ENCODE measurements around the gene AQR.
"Not testable (repeated sequence)": the region's sequence is repeated elsewhere in the genome, so short reads cannot be mapped to it uniquely, and the experiment has no call there.

Gene AQR

GRCh38 chr15:34970098-34970643 lies 629 bp upstream of the AQR start:
- H3K4me3 ChIP-seq (ENCODE audit: low read depth in 1 of 5, low read length in 5 of 5): peak overlapping the region; percentile 90 to 99 (median 97)
- H3K9ac ChIP-seq (ENCODE audit: low read length in 5 of 5): peak overlapping the region; percentile 28 to 100 (median 97)
- peak overlapping the region; percentile 83 for H3K27ac ChIP-seq (ENCODE audit: low read depth, low read length)
- H3K9me3 ChIP-seq (ENCODE audit: control insufficient read depth in 5 of 5, low read length in 5 of 5); H3K36me3 ChIP-seq (ENCODE audit: control insufficient read depth in 5 of 5, insufficient read depth in 5 of 5, low read length in 5 of 5); H3K27me3 ChIP-seq (ENCODE audit: control insufficient read depth in 5 of 5, insufficient read depth in 4 of 5, low read length in 5 of 5): not testable (repeated sequence)
- H3K4me1 ChIP-seq (ENCODE audit: control insufficient read depth in 5 of 5, insufficient read depth in 5 of 5, low read length in 5 of 5): peaks cover 6 to 31% (median 26%) of the 10 kb centered on the region in 5 donors

- no peaks in the 10 kb centered on the region for H3K9me3 ChIP-seq (ENCODE audit: control insufficient read depth in 5 of 5, low read length in 5 of 5)
- no peak overlapping the region for H3K27ac ChIP-seq (ENCODE audit: low read depth, low read length)
- H3K27me3 ChIP-seq (ENCODE audit: control insufficient read depth in 5 of 5, insufficient read depth in 4 of 5, low read length in 5 of 5): no peaks in the 10 kb centered on the region
- no peak overlapping the region for H3K4me3 ChIP-seq (ENCODE audit: low read depth in 1 of 5, low read length in 5 of 5)
- peaks cover 6 to 25% (median 21%) of the 10 kb centered on the region in 5 donors for H3K4me1 ChIP-seq (ENCODE audit: control insufficient read depth in 5 of 5, insufficient read depth in 5 of 5, low read length in 5 of 5)
- peaks cover 3 to 21% (median 15%) of the 10 kb centered on the region in 5 donors for H3K36me3 ChIP-seq (ENCODE audit: control insufficient read depth in 5 of 5, insufficient read depth in 5 of 5, low read length in 5 of 5)
- no peak overlapping the region for H3K9ac ChIP-seq (ENCODE audit: low read length in 5 of 5)
Observed at GRCh38 chr15:34964277-34964676, 5.3 kb downstream of the AQR start.

GRCh38 chr15:34953851-34954250 lies 15.7 kb downstream of the AQR start:
- no peaks in the 10 kb centered on the region for H3K4me1 ChIP-seq (ENCODE audit: control insufficient read depth in 5 of 5, insufficient read depth in 5 of 5, low read length in 5 of 5)
- no peak overlapping the region for H3K4me3 ChIP-seq (ENCODE audit: low read depth in 1 of 5, low read length in 5 of 5)
- peaks cover 12 to 30% (median 16%) of the 10 kb centered on the region in 5 donors for H3K36me3 ChIP-seq (ENCODE audit: control insufficient read depth in 5 of 5, insufficient read depth in 5 of 5, low read length in 5 of 5)
- H3K9me3 ChIP-seq (ENCODE audit: control insufficient read depth in 5 of 5, low read length in 5 of 5): no peaks in the 10 kb centered on the region
- no peak overlapping the region for H3K27ac ChIP-seq (ENCODE audit: low read depth, low read length)
- H3K27me3 ChIP-seq (ENCODE audit: control insufficient read depth in 5 of 5, insufficient read depth in 4 of 5, low read length in 5 of 5): no peaks in the 10 kb centered on the region
- no peak overlapping the region for H3K9ac ChIP-seq (ENCODE audit: low read length in 5 of 5)

- Histone ChIP-seq H3K36me3 (ENCODE audit: control insufficient read depth in 5 of 5, insufficient read depth in 5 of 5, low read length in 5 of 5) (peaks cover 16 to 40% (median 21%) of the 10 kb centered on the region in 5 donors), H3K4me3 (ENCODE audit: low read depth in 1 of 5, low read length in 5 of 5) (no peak overlapping the region), H3K27ac (ENCODE audit: low read depth, low read length) (no peak overlapping the region), H3K9ac (ENCODE audit: low read length in 5 of 5) (no peak overlapping the region), H3K27me3 (ENCODE audit: control insufficient read depth in 5 of 5, insufficient read depth in 4 of 5, low read length in 5 of 5) (no peaks in the 10 kb centered on the region), H3K4me1 (ENCODE audit: control insufficient read depth in 5 of 5, insufficient read depth in 5 of 5, low read length in 5 of 5) (no peaks in the 10 kb centered on the region), H3K9me3 (ENCODE audit: control insufficient read depth in 5 of 5, low read length in 5 of 5) (no peaks in the 10 kb centered on the region)
Observed at GRCh38 chr15:34952481-34952880, 17.1 kb downstream of the AQR start.

- Histone ChIP-seq H3K9me3 (ENCODE audit: control insufficient read depth in 5 of 5, low read length in 5 of 5) (no peaks in the 10 kb centered on the region), H3K27ac (ENCODE audit: low read depth, low read length) (no peak overlapping the region), H3K4me1 (ENCODE audit: control insufficient read depth in 5 of 5, insufficient read depth in 5 of 5, low read length in 5 of 5) (no peaks in the 10 kb centered on the region), H3K36me3 (ENCODE audit: control insufficient read depth in 5 of 5, insufficient read depth in 5 of 5, low read length in 5 of 5) (peaks cover 16 to 40% (median 21%) of the 10 kb centered on the region in 5 donors), H3K9ac (ENCODE audit: low read length in 5 of 5) (no peak overlapping the region), H3K4me3 (ENCODE audit: low read depth in 1 of 5, low read length in 5 of 5) (no peak overlapping the region), H3K27me3 (ENCODE audit: control insufficient read depth in 5 of 5, insufficient read depth in 4 of 5, low read length in 5 of 5) (no peaks in the 10 kb centered on the region)
Observed at GRCh38 chr15:34951993-34952392, 17.5 kb downstream of the AQR start.

- Histone ChIP-seq H3K27me3 (ENCODE audit: control insufficient read depth in 5 of 5, insufficient read depth in 4 of 5, low read length in 5 of 5) (no peaks in the 10 kb centered on the region), H3K36me3 (ENCODE audit: control insufficient read depth in 5 of 5, insufficient read depth in 5 of 5, low read length in 5 of 5) (peaks cover 18 to 52% (median 43%) of the 10 kb centered on the region in 5 donors), H3K9ac (ENCODE audit: low read length in 5 of 5) (no peak overlapping the region), H3K27ac (ENCODE audit: low read depth, low read length) (no peak overlapping the region), H3K9me3 (ENCODE audit: control insufficient read depth in 5 of 5, low read length in 5 of 5) (no peaks in the 10 kb centered on the region), H3K4me3 (ENCODE audit: low read depth in 1 of 5, low read length in 5 of 5) (no peak overlapping the region), H3K4me1 (ENCODE audit: control insufficient read depth in 5 of 5, insufficient read depth in 5 of 5, low read length in 5 of 5) (no peaks in the 10 kb centered on the region)
Observed at GRCh38 chr15:34944936-34945335, 24.6 kb downstream of the AQR start.

- H3K4me1 ChIP-seq (ENCODE audit: control insufficient read depth in 5 of 5, insufficient read depth in 5 of 5, low read length in 5 of 5): no peaks in the 10 kb centered on the region
- peaks cover 29 to 64% (median 49%) of the 10 kb centered on the region in 5 donors for H3K36me3 ChIP-seq (ENCODE audit: control insufficient read depth in 5 of 5, insufficient read depth in 5 of 5, low read length in 5 of 5)
- no peaks in the 10 kb centered on the region for H3K27me3 ChIP-seq (ENCODE audit: control insufficient read depth in 5 of 5, insufficient read depth in 4 of 5, low read length in 5 of 5)
- H3K9me3 ChIP-seq (ENCODE audit: control insufficient read depth in 5 of 5, low read length in 5 of 5): no peaks in the 10 kb centered on the region
- H3K4me3 ChIP-seq (ENCODE audit: low read depth in 1 of 5, low read length in 5 of 5): no peak overlapping the region
- no peak overlapping the region for H3K27ac ChIP-seq (ENCODE audit: low read depth, low read length)
- H3K9ac ChIP-seq (ENCODE audit: low read length in 5 of 5): no peak overlapping the region
Observed at GRCh38 chr15:34943711-34944110, 25.8 kb downstream of the AQR start.

GRCh38 chr15:34943264-34943663 lies 26.3 kb downstream of the AQR start:
- H3K36me3 ChIP-seq (ENCODE audit: control insufficient read depth in 5 of 5, insufficient read depth in 5 of 5, low read length in 5 of 5): peaks cover 34 to 66% (median 52%) of the 10 kb centered on the region in 5 donors
- not testable (repeated sequence) for H3K4me1 ChIP-seq (ENCODE audit: control insufficient read depth in 5 of 5, insufficient read depth in 5 of 5, low read length in 5 of 5); H3K27ac ChIP-seq (ENCODE audit: low read depth, low read length); H3K9ac ChIP-seq (ENCODE audit: low read length in 5 of 5); H3K27me3 ChIP-seq (ENCODE audit: control insufficient read depth in 5 of 5, insufficient read depth in 4 of 5, low read length in 5 of 5); H3K4me3 ChIP-seq (ENCODE audit: low read depth in 1 of 5, low read length in 5 of 5); H3K9me3 ChIP-seq (ENCODE audit: control insufficient read depth in 5 of 5, low read length in 5 of 5)

GRCh38 chr15:34942363-34942762 lies 27.2 kb downstream of the AQR start:
- no peak overlapping the region for H3K27ac ChIP-seq (ENCODE audit: low read depth, low read length)
- H3K9ac ChIP-seq (ENCODE audit: low read length in 5 of 5): no peak overlapping the region
- H3K4me1 ChIP-seq (ENCODE audit: control insufficient read depth in 5 of 5, insufficient read depth in 5 of 5, low read length in 5 of 5): no peaks in the 10 kb centered on the region
- peaks cover 36 to 64% (median 47%) of the 10 kb centered on the region in 5 donors for H3K36me3 ChIP-seq (ENCODE audit: control insufficient read depth in 5 of 5, insufficient read depth in 5 of 5, low read length in 5 of 5)
- H3K27me3 ChIP-seq (ENCODE audit: control insufficient read depth in 5 of 5, insufficient read depth in 4 of 5, low read length in 5 of 5): no peaks in the 10 kb centered on the region
- H3K4me3 ChIP-seq (ENCODE audit: low read depth in 1 of 5, low read length in 5 of 5): no peak overlapping the region
- no peaks in the 10 kb centered on the region for H3K9me3 ChIP-seq (ENCODE audit: control insufficient read depth in 5 of 5, low read length in 5 of 5)

- Histone ChIP-seq H3K4me3 (ENCODE audit: low read depth in 1 of 5, low read length in 5 of 5) (no peak overlapping the region), H3K27me3 (ENCODE audit: control insufficient read depth in 5 of 5, insufficient read depth in 4 of 5, low read length in 5 of 5) (no peaks in the 10 kb centered on the region), H3K9me3 (ENCODE audit: control insufficient read depth in 5 of 5, low read length in 5 of 5) (no peaks in the 10 kb centered on the region), H3K27ac (ENCODE audit: low read depth, low read length) (no peak overlapping the region), H3K9ac (ENCODE audit: low read length in 5 of 5) (no peak overlapping the region), H3K4me1 (ENCODE audit: control insufficient read depth in 5 of 5, insufficient read depth in 5 of 5, low read length in 5 of 5) (no peaks in the 10 kb centered on the region), H3K36me3 (ENCODE audit: control insufficient read depth in 5 of 5, insufficient read depth in 5 of 5, low read length in 5 of 5) (peaks cover 38 to 69% (median 49%) of the 10 kb centered on the region in 5 donors)
Observed at GRCh38 chr15:34941831-34942230, 27.7 kb downstream of the AQR start.

Measured in subcutaneous abdominal adipose tissue (tissue), 5 donors.